Sigmoid colon (tissue), 4 donors: ENCODE data around the gene HAND1.

Source experiments
- POLR2A ChIP-seq, 2 donors: fragments of 450-650 bp; IDR thresholded peaks; one replicate each; pipeline ENCODE4 v1.6.1; 2016; ENCODE audit warnings: antibody characterized with exemption in 2 of 2, mild to moderate bottlenecking in 2 of 2, moderate library complexity in 2 of 2
- POLR2AphosphoS5 ChIP-seq, 4 donors: sonication (generic); formaldehyde crosslinking; IDR thresholded peaks; one replicate each; pipeline ENCODE4 v1.6.1; 2017; ENCODE audit warnings: antibody characterized with exemption in 4 of 4

GRCh38 chr5:154447089-154447725 lies 30.8 kb downstream of the HAND1 start:
- no peak for TF ChIP-seq POLR2A (IDR thresholded peaks at IDR 0.05)
- no peak for TF ChIP-seq POLR2AphosphoS5 (IDR thresholded peaks at IDR 0.05)
